HEK293 (cell line): Measurements from ENCODE around the gene PCDHAC2.

ENCODE experiments used
- KLF9 ChIP-seq: fragments of 450-650 bp; formaldehyde crosslinking; IDR thresholded peaks from 2 replicates; pipeline ENCODE4 v1.5.1; 2016; ENCODE audit warnings: missing biosample characterization, missing genetic modification characterization, low read depth
- ZBTB20 ChIP-seq: fragments of 450-650 bp; formaldehyde crosslinking; IDR thresholded peaks from 2 replicates; pipeline ENCODE4 v1.5.1; 2016; ENCODE audit warnings: missing biosample characterization, missing genetic modification characterization
- ZEB2 ChIP-seq: fragments of 450-650 bp; formaldehyde crosslinking; IDR thresholded peaks from 2 replicates; pipeline ENCODE4 v1.5.1; 2016; ENCODE audit warnings: missing biosample characterization, missing genetic modification characterization
- ZNF274 ChIP-seq, 2 experiments: fragments of 200-500 bp in 1 of 2; fragments of 450-650 bp in 1 of 2; sonication (Bioruptor generic) in 1 of 2; formaldehyde crosslinking in 1 of 2; IDR thresholded peaks; 2 replicates each; pipeline versions ENCODE4 v1.5.1 to v1.6.1; 2014 to 2016; ENCODE audit warnings: borderline replicate concordance in 1 of 2, inconsistent platforms in 1 of 2, low read length in 1 of 2, missing biosample characterization in 1 of 2, missing genetic modification characterization in 1 of 2
- TF ChIP-seq, protein P1 (sequence below): fragments of 450-650 bp; formaldehyde crosslinking; IDR thresholded peaks from 2 replicates; pipeline ENCODE4 v1.5.1; 2016; ENCODE audit warnings: missing biosample characterization, missing genetic modification characterization
- TF ChIP-seq, protein P2 (sequence below): fragments of 450-650 bp; formaldehyde crosslinking; IDR thresholded peaks from 2 replicates; pipeline ENCODE4 v1.5.1; 2016; ENCODE audit warnings: missing biosample characterization, missing genetic modification characterization

DNA sequence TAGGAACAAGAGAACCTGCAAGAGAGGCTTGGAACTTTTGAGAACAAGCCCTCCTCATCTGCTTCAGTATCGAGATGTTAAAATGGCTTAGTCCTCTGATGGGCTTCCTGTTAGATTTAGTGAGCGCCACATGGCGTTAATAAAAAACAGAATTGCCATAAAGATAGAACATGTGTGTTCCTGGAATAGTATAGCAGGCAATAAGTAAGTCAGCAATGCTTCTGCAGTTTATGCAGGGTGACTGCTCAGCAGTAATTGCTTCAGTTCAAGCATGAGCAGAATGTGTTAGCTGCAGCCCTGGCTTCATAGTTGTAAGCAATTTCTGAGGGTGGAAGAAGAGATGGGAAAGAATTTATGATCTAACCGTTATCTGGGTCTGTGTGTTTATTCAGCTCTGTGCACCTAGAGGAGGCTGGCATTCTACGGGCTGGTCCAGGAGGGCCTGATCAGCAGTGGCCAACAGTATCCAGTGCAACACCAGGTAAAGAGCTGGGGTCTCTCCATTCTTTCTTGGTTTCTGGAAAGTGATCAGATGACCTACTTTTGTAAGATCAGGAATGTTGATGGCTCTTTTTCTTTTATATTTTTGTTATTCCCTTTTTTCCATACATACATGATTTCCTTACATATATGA, 15.9 kb downstream of the PCDHAC2 start:
- TF ChIP-seq ZBTB20 (tag by site-specific recombination) (no peak), KLF9 (tag by site-specific recombination) (no peak), ZNF274 (IDR thresholded peaks at IDR 0.05; ENCODE audit: low read length) (no peak), ZNF274 (tag by site-specific recombination; IDR thresholded peaks at IDR 0.05; ENCODE audit: borderline replicate concordance) (no peak), ZEB2 (tag by site-specific recombination) (no peak)
- TF ChIP-seq, protein P1, sequence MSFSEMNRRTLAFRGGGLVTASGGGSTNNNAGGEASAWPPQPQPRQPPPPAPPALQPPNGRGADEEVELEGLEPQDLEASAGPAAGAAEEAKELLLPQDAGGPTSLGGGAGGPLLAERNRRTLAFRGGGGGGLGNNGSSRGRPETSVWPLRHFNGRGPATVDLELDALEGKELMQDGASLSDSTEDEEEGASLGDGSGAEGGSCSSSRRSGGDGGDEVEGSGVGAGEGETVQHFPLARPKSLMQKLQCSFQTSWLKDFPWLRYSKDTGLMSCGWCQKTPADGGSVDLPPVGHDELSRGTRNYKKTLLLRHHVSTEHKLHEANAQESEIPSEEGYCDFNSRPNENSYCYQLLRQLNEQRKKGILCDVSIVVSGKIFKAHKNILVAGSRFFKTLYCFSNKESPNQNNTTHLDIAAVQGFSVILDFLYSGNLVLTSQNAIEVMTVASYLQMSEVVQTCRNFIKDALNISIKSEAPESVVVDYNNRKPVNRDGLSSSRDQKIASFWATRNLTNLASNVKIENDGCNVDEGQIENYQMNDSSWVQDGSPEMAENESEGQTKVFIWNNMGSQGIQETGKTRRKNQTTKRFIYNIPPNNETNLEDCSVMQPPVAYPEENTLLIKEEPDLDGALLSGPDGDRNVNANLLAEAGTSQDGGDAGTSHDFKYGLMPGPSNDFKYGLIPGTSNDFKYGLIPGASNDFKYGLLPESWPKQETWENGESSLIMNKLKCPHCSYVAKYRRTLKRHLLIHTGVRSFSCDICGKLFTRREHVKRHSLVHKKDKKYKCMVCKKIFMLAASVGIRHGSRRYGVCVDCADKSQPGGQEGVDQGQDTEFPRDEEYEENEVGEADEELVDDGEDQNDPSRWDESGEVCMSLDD = no peak
- TF ChIP-seq, protein P2, sequence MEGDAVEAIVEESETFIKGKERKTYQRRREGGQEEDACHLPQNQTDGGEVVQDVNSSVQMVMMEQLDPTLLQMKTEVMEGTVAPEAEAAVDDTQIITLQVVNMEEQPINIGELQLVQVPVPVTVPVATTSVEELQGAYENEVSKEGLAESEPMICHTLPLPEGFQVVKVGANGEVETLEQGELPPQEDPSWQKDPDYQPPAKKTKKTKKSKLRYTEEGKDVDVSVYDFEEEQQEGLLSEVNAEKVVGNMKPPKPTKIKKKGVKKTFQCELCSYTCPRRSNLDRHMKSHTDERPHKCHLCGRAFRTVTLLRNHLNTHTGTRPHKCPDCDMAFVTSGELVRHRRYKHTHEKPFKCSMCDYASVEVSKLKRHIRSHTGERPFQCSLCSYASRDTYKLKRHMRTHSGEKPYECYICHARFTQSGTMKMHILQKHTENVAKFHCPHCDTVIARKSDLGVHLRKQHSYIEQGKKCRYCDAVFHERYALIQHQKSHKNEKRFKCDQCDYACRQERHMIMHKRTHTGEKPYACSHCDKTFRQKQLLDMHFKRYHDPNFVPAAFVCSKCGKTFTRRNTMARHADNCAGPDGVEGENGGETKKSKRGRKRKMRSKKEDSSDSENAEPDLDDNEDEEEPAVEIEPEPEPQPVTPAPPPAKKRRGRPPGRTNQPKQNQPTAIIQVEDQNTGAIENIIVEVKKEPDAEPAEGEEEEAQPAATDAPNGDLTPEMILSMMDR (tag by site-specific recombination) = no peak
